Measurements from ENCODE around the gene SEMA3G. TPM values are rescaled to one million over a fixed set of nuclear protein-coding genes. Genes with fewer than 3 reads are reported as not detected.
A peak's percentile ranks its signal among the peaks of the same experiment; 100 is the strongest.

Gene SEMA3G
- total RNA-seq, 1 experiment from 2014 or later: 0.33 TPM

DNA sequence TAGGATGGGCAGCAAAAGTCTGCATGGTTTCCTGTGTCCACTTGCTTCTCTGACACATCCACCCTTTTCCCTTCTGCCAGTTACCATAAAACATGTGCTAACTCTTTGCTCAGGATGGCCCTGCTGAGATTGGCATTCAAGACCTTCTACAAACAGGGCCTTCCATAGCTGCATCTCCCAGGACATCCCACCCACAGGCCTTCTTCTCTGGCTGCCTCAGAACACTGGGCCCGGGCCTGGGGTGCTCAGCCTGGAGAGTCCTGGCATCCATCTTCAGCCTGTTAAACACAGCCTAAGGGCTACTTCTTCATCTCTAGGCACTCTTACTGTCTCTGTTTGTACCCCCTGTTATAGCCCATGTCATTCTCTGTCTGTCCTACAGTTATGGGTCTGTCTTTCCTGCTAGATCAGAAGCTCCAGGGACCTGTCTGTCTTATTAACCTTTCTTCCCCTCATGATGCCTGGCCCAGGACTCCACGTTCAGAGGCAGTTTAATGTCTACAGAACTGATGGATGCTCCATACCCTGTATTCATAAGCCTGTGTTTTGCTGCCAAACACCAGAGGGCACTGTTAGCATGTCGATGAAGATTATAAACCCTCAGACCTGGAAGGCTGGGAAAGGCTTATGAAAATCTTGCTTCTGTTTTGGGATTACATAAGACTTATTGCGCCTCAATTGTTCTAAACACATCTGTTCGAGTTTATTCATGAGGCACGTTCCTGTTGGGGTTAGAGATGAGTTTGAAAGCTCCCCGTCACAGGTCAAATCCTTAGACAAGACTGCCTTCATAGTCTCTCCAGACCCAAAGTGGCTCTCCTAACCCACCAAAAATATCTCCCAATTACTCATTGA lies 16.5 kb downstream of the SEMA3G start:
- Mint-ChIP-seq H3K36me3 (ENCODE audit: insufficient read depth, unreplicated experiment) (no peaks in the 10 kb centered on the region), H3K27me3 (ENCODE audit: unreplicated experiment) (peaks cover 37% of the 10 kb centered on the region), H3K9me3 (ENCODE audit: low read depth, unreplicated experiment) (no peaks in the 10 kb centered on the region), H3K4me3 (ENCODE audit: low read depth, unreplicated experiment) (no peak overlapping the region), H3K27ac (ENCODE audit: unreplicated experiment) (no peak overlapping the region), H3K4me1 (ENCODE audit: low read depth, unreplicated experiment) (no peaks in the 10 kb centered on the region)
- DNase-seq: peak; percentile 63
- intact Hi-C loops (cut with micrococcal nuclease; ENCODE audit: unreplicated experiment): loop anchor here (1.0 to 5.0 kb wide), 2 partner anchors 19 to 254 kb away; no protein-coding TSS in a partner anchor
- BruUV-seq (replicated peaks): no TSS peak
- TF ChIP-seq, protein P1, sequence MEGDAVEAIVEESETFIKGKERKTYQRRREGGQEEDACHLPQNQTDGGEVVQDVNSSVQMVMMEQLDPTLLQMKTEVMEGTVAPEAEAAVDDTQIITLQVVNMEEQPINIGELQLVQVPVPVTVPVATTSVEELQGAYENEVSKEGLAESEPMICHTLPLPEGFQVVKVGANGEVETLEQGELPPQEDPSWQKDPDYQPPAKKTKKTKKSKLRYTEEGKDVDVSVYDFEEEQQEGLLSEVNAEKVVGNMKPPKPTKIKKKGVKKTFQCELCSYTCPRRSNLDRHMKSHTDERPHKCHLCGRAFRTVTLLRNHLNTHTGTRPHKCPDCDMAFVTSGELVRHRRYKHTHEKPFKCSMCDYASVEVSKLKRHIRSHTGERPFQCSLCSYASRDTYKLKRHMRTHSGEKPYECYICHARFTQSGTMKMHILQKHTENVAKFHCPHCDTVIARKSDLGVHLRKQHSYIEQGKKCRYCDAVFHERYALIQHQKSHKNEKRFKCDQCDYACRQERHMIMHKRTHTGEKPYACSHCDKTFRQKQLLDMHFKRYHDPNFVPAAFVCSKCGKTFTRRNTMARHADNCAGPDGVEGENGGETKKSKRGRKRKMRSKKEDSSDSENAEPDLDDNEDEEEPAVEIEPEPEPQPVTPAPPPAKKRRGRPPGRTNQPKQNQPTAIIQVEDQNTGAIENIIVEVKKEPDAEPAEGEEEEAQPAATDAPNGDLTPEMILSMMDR (IDR thresholded peaks at IDR 0.05; ENCODE audit: unreplicated experiment): peak; percentile 35
- CTCF ChIA-PET: interaction anchor here (0.6 to 3.0 kb wide), 2 partner anchors 19 to 139 kb away, joined by 3 to 20 read pairs; no protein-coding TSS in a partner anchor

DNA sequence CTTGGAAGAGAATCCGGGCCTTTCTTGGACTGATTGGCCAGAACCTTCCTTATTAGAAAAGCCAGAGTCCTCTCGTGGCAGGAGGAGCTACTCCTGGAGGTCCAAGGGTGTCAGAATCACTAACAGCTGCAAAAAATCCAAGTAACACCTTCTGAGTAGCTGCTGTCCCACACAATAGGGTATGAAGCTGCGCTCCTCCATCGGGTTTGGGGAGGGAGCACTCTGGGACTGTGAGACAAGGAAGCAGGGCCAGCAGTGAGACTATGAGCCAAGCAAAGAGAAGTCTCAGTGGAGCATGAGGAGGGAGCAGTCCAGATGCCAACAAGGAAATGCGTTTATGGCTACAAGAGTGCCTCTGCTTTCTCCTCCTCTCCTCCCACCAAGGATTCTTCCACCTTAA lies 21.7 kb downstream of the SEMA3G start:
- BruUV-seq (replicated peaks): no TSS peak
- no peak overlapping the region for H3K27ac Mint-ChIP-seq (ENCODE audit: unreplicated experiment)
- H3K4me3 Mint-ChIP-seq (ENCODE audit: low read depth, unreplicated experiment): no peak overlapping the region
- intact Hi-C loops (cut with micrococcal nuclease; ENCODE audit: unreplicated experiment): no loop called here
- DNase-seq: no peak
- H3K27me3 Mint-ChIP-seq (ENCODE audit: unreplicated experiment): peaks cover 34% of the 10 kb centered on the region
- CTCF ChIA-PET: interaction anchor here (0.6 kb wide), 1 partner anchor 122 kb away, joined by 3 read pairs; no protein-coding TSS in a partner anchor
- H3K4me1 Mint-ChIP-seq (ENCODE audit: low read depth, unreplicated experiment): no peaks in the 10 kb centered on the region
- H3K36me3 Mint-ChIP-seq (ENCODE audit: insufficient read depth, unreplicated experiment): no peaks in the 10 kb centered on the region
- TF ChIP-seq, protein P1 (IDR thresholded peaks at IDR 0.05; ENCODE audit: unreplicated experiment): no peak
- H3K9me3 Mint-ChIP-seq (ENCODE audit: low read depth, unreplicated experiment): no peaks in the 10 kb centered on the region

DNA sequence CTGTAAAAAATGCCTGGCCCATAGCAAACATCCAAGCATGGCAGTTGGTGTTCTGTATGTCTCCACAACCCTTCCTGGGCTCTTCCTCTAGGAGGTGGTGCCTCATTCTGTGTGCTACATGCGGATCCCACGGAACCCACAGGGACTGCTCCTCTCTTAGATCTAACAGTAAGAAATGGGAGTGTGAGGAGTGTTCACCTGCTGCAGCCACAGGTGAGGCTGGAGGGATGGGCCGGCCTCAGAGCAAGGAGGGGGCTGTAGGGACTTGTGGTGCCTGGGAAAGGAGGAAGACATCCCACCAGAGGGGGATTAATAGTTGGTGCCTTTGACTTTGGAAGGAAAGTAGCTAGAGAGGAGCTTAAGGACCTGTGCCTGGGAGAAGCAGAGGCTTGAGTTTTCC lies 22.2 kb downstream of the SEMA3G start:
- TF ChIP-seq, protein P1 (IDR thresholded peaks at IDR 0.05; ENCODE audit: unreplicated experiment): no peak
- CTCF ChIA-PET: no interaction called here
- H3K36me3 Mint-ChIP-seq (ENCODE audit: insufficient read depth, unreplicated experiment): no peaks in the 10 kb centered on the region
- no peak for DNase-seq
- no peak overlapping the region for H3K27ac Mint-ChIP-seq (ENCODE audit: unreplicated experiment)
- H3K9me3 Mint-ChIP-seq (ENCODE audit: low read depth, unreplicated experiment): no peaks in the 10 kb centered on the region
- BruUV-seq (replicated peaks): no TSS peak
- intact Hi-C loops (cut with micrococcal nuclease; ENCODE audit: unreplicated experiment): no loop called here
- no peaks in the 10 kb centered on the region for H3K4me1 Mint-ChIP-seq (ENCODE audit: low read depth, unreplicated experiment)
- H3K27me3 Mint-ChIP-seq (ENCODE audit: unreplicated experiment): peaks cover 29% of the 10 kb centered on the region
- no peak overlapping the region for H3K4me3 Mint-ChIP-seq (ENCODE audit: low read depth, unreplicated experiment)

DNA sequence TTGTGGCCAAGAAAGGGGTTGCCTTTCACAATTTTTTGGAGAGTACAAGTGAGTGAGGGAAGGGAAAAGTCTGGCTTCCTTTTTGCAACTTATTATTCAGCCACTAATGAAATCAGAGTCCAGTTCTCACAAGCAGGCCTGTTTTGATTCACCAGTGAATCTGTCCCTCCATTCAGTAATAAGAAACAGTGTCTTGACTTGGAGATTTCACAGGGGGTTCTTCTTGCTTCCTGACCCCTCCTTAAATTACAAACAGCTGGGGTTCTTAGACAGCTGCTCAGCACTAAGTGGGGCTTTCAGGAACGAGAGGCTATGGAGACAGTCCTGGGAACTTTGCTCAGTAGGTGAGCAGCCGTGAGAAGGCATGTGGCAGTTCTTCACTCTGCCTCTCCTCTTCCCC lies 24.5 kb downstream of the SEMA3G start:
- BruUV-seq (replicated peaks): no TSS peak
- intact Hi-C loops (cut with micrococcal nuclease; ENCODE audit: unreplicated experiment): no loop called here
- H3K9me3 Mint-ChIP-seq (ENCODE audit: low read depth, unreplicated experiment): no peaks in the 10 kb centered on the region

More for the DNA sequence above, 24.5 kb downstream of the SEMA3G start:
- CTCF ChIA-PET: no interaction called here
- TF ChIP-seq, protein P1 (IDR thresholded peaks at IDR 0.05; ENCODE audit: unreplicated experiment): no peak
- H3K4me1 Mint-ChIP-seq (ENCODE audit: low read depth, unreplicated experiment): no peaks in the 10 kb centered on the region
- H3K27me3 Mint-ChIP-seq (ENCODE audit: unreplicated experiment): peaks cover 25% of the 10 kb centered on the region
- no peak for DNase-seq
- no peak overlapping the region for H3K4me3 Mint-ChIP-seq (ENCODE audit: low read depth, unreplicated experiment)
- H3K27ac Mint-ChIP-seq (ENCODE audit: unreplicated experiment): no peak overlapping the region
- H3K36me3 Mint-ChIP-seq (ENCODE audit: insufficient read depth, unreplicated experiment): no peaks in the 10 kb centered on the region
